DMS79 (cell line): ENCODE data around the gene MRM1.

Experiments
- DNase-seq: peaks from one replicate; lab custom pipeline; 2025; lab: John Stamatoyannopoulos, UW

Gene MRM1

GRCh38 chr17:36631022-36631421 lies 29.6 kb downstream of the MRM1 start:
- DNase-seq, result no peak

DNA sequence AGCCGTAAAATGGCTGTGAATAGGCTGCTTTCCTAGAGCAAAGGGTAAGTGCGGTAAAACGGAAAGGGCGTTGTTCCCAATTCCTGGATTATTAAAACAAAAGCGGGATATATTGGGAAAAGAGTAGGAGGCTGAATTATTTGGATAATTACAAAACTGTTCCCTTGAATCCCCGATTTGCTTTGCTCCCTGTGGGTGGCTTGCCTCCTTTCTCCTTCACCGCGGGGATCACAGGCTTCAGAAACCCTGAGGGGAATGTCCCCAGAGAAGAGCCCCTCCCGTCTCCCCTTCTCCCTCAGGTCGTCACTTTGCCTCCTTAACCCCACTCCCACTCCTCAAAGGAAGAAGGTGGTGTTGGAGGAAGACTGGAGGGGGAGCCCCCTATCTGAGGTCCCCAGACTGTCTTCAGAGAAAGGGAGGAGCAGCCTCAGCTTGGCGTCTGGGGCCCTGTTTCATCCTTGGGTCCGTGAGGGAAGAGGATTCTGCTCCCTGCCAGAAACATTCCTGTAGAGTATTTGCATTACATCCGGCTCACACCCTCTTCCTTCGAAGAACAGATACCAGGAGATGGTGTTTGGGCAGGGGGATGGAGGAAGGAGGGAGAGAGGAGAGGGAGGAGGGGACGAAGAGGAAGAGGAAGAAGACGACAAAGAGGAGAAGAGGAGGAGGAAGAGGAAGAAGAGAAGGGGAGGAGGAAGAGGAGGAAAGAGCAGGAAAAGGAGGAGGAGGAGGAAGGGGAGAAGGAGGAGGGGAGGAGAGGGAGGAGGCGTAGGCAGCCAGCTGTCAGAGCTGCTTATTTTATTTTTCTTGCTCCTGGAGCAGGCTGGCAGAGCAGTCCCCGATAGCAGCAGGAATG lies 31.8 kb downstream of the MRM1 start:
- DNase-seq, result no peak

- no peak for DNase-seq
Observed at GRCh38 chr17:36640346-36640745, 39.0 kb downstream of the MRM1 start.

- DNase-seq, result no peak
Observed at GRCh38 chr17:36640836-36641235, 39.5 kb downstream of the MRM1 start.

GRCh38 chr17:36641331-36641876 lies 40.0 kb downstream of the MRM1 start:
- no peak for DNase-seq

- DNase-seq, result no peak
Observed at GRCh38 chr17:36641877-36642845, 40.8 kb downstream of the MRM1 start.

DNA sequence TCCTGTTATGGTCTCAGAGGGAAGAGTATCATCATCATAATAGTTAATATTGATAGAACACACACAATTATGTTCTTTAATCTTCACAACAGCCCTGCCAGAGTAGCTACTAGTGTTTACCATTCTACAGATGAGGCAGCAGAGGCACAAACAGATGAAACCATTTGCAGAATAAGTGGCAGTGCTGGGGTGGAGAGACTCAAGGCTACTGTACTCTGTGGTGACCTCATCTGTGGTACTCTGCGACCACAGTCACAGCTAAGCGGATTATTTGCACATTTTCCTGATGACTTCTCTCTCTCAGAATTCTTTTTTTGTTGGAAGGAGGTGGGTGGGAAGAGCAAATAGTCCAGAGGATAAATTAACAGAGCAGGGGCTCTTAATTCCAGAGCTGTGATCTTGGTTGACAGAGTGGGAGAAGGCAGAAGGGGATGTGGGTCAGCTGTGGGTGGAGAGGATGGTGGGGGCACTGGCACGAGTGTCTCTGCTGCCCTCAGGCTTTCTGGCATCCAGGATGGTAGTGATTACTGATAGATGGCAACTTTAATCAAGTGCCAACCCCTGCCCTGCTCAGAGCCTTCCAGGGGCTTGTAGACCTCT lies 41.8 kb downstream of the MRM1 start:
- DNase-seq, result no peak

DNA sequence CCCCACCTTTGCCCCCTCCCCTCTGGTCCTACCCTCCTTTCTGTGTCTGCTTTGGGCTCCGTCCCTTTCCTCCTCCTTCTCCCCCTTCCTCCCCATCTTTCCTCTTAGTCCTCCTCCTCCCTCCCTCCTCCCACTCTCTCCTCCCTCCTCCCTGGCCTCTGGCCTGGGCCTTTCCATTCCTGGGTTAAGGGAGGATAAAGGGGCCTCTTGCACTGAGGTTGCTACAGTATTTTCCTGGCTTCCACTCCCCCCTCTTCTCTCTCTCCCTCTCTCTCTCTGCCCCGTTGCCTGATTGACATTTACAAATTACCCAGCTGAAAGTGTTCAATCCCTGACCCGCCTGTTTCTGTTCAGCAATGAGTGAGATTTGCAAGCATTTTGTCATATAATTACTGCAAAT lies 44.0 kb downstream of the MRM1 start:
- no peak for DNase-seq

DNA sequence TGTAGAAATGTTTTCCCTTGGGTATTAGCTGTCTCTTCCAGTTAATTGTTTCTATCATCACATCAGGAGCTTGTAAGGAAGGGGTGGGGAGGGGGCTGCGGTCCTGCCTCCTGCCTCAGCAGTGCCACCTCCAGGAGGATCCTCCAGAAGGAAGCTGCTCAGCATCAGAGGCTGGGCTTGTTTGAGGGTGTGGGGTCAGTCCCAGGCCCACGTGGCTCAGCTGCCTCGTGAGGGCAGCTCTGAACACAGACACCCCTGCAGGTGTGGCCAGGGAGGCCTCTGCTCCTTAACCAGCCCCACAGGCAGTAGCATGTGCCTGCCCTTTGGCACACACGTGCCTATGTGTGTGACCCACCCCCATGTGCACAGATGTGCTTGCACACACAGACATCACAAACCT lies 46.3 kb downstream of the MRM1 start:
- no peak for DNase-seq

- no peak for DNase-seq
Observed at GRCh38 chr17:36650096-36650775, 48.9 kb downstream of the MRM1 start.

- DNase-seq, result no peak
Observed at GRCh38 chr17:36653374-36653773, 52.0 kb downstream of the MRM1 start.

DNA sequence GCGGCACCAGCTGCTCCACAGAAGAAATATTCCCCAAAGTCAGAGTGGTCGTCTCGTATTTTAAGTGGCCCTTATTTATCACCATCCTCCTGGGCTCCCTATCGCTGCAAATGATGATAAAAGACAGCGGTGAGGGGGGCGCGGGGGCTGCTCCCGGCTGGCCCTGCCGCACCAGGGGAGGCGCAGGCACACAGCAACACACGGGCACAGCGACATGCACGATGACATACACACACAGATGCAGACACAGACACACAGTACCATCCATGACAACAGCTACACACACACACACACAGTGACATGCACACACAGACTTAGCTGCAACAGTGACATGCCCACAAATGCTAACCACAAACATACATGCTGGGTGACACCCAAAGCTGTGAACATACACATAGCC lies 52.5 kb downstream of the MRM1 start:
- no peak for DNase-seq

DNA sequence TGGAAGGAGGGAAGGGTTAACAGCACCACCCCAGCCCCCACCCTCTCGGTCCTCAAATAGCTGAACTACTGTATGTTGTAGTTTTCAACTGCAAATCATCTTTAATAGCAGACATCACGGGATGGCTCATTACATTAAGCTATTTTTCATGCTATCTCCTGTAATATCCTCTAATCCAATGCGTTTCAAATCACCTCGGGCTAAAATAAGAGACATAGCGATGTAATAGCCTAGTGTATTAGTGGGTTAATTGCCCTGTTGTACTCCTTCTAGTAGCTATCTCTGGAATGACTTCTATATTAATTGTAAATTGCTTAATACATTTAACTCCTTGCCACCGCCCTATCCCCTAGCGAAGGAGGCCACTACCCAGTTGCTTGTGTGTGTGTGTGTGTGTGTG lies 54.3 kb downstream of the MRM1 start:
- no peak for DNase-seq

DNA sequence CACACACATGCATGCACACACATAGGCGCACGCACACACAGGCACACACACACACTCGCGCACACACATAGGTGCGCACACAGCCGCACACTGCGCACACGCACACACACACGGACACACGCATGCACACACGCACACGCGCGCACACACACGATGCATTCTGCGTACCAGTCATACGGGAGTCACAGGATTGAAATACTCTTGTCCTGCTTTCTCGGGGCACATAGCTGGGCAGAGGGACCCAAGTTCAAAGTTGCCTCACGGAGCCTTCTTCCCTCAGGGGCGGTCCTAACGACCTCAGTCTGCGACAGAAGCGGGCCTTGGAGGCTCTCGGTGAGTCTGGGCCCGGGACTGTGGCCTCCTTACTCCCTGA lies 56.0 kb downstream of the MRM1 start:
- DNase-seq, result no peak

- DNase-seq, result peak; percentile 26
Observed at GRCh38 chr17:36657763-36658490, 56.5 kb downstream of the MRM1 start.
